ENCODE results near the gene RAB29. TPM values are rescaled to one million over a fixed set of nuclear protein-coding genes. Genes with fewer than 3 reads are reported as not detected.

RAB29 gene
- total and polyA plus RNA-seq, 9 of the 15 experiments (the other 6 are each of a cell fraction or from before 2014, with no cell fraction given): 6.3 to 17.6 (median 8.0) TPM

GRCh38 chr1:205749234-205750137 is 25.8 kb downstream of the RAB29 start (continued):
- TF ChIP-seq PTBP1 (IDR thresholded peaks at IDR 0.05; ENCODE audit: low read depth, low read length): no peak
- TF ChIP-seq NUFIP1 (IDR thresholded peaks at IDR 0.05; ENCODE audit: partially characterized antibody): no peak
- TF ChIP-seq NR0B1 (IDR thresholded peaks at IDR 0.05; ENCODE audit: partially characterized antibody): no peak
- TF ChIP-seq SMARCC2 (IDR thresholded peaks at IDR 0.05; ENCODE audit: low read depth): no peak
- TF ChIP-seq CBFA2T2 (conservative IDR thresholded peaks at IDR 0.05): no peak
- peak; percentile 60 to 78; a peak in 3 of 4 replicates for TF ChIP-seq SRF (CRISPR knock-in tag; IDR thresholded peaks at IDR 0.05)
- no peak for TF ChIP-seq DEAF1 (CRISPR knock-in tag; IDR thresholded peaks at IDR 0.05)
- TF ChIP-seq CHCHD3 (CRISPR knock-in tag; IDR thresholded peaks at IDR 0.05): no peak; the same call in 1 of the 2 replicates
- peak; percentile 30; the same call in 1 of the 2 replicates for TF ChIP-seq CREM (IDR thresholded peaks at IDR 0.05; ENCODE audit: low read depth)
- peak; percentile 83 for TF ChIP-seq ZBTB9 (CRISPR knock-in tag; IDR thresholded peaks at IDR 0.05)
- peak; percentile 24 to 73; a peak in 3 of 4 replicates for TF ChIP-seq MNT (conservative IDR thresholded peaks at IDR 0.05)
- TF ChIP-seq ZNF511 (CRISPR knock-in tag; IDR thresholded peaks at IDR 0.05): peak; percentile 41; the same call in 1 of the 2 replicates
- TF ChIP-seq ZNF583 (CRISPR knock-in tag; IDR thresholded peaks at IDR 0.05): peak; percentile 75; the same call in 1 of the 2 replicates
- no peak for TF ChIP-seq WHSC1 (IDR thresholded peaks at IDR 0.05; ENCODE audit: low read length)
- no peak for TF ChIP-seq ZNF398 (CRISPR knock-in tag; IDR thresholded peaks at IDR 0.05)
- 0 out of 4 replicates have a peak, but pooled peaks have one; percentile 37 to 38 for TF ChIP-seq FOXA3 (CRISPR knock-in tag; conservative IDR thresholded peaks at IDR 0.05 in 1 of 2, IDR thresholded peaks at IDR 0.05 in 1 of 2)

Data from K562 (cell line).